Myocyte (in vitro differentiated cells): ENCODE results near the gene PRKAG3. TPM values are rescaled to one million over a fixed set of nuclear protein-coding genes. Genes with fewer than 3 reads are reported as not detected.

Experiments used
- DNase-seq: peaks from one replicate; pipeline ENCODE4 v3.0.0-alpha.2; 2012; ENCODE audit warnings: low read depth
- polyA plus RNA-seq: library from polyadenylated mRNA; unstranded; fragments of >200 nt; gene quantifications from one replicate; pipeline ENCODE4 v1.2.1, GENCODE V29; 2012; ENCODE audit warnings: missing spikeins
- total RNA-seq: library from RNA; depleted of rRNA; stranded (reverse); fragments of >200 nt; gene quantifications from 2 replicates; pipeline ENCODE4 v1.2.3, GENCODE V29; 2014

PRKAG3 gene
- 49.9 and 65.9 TPM in 2 replicates for total RNA-seq
- 10.0 TPM for polyA plus RNA-seq

GRCh38 chr2:218831378-218831990, at the start of gene PRKAG3:
Gene PRKAG3, minus strand, starts transcription at chr2:218831803.
- DNase-seq = peak; percentile 95

DNA sequence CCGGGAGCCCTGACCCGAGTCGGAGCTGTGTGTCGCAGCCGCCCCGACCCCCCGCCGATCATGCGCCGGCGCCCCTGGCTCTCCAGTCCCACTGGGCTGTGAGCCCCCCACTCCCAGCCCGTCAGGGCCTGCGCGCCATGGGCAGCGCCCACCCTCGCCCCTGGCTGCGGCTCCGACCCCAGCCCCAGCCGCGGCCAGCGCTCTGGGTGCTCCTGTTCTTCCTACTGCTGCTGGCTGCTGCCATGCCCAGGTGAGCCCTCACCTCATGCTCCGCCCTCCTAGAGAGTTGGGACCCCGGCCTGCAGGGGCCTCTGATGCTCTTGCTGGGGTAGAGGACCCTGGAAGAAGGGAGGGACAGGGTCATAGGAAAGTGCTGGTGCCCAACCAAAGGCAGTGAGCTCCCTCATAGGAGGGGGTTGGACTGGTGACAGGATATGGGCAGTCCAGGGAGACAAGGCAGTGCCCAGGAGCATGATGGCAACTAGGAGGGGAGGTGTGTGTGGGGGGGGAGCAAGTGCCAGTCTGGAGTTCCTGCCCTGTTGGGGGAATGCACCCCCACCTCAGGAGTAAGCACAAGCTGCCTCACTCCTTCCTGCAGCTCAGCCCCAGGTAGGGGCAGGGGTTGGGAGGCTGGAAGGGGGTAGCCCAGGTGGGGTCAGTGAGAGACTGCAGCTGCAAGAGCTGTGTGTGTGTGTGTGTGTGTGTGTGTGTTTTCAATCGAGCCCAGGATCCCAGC, 49.4 kb upstream of the PRKAG3 start:
- no peak for DNase-seq

GRCh38 chr2:218880102-218880858, 48.7 kb upstream of the PRKAG3 start, which contains the start of gene WNT10A:
Gene WNT10A, plus strand, starts transcription at chr2:218880852. Its CDS starts 144 bp downstream, at chr2:218880996.
- DNase-seq = peak; percentile 48

DNA sequence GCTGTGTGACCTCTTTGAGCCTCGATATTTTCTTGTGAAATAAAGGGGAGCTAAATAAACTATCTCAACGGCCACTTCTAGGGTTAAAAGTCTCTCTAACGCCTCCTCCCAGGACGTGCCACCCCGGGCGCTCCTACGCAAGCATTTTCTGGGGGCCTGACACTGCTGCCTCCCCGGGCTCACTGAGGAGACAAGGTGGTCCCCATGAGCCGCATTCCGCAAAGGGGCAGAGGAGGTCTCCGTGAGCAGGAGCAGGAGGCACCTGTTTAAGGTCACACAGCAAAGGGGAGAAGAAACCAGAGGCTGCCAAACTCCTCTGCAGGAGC, 48.1 kb upstream of the PRKAG3 start:
- no peak for DNase-seq

DNA sequence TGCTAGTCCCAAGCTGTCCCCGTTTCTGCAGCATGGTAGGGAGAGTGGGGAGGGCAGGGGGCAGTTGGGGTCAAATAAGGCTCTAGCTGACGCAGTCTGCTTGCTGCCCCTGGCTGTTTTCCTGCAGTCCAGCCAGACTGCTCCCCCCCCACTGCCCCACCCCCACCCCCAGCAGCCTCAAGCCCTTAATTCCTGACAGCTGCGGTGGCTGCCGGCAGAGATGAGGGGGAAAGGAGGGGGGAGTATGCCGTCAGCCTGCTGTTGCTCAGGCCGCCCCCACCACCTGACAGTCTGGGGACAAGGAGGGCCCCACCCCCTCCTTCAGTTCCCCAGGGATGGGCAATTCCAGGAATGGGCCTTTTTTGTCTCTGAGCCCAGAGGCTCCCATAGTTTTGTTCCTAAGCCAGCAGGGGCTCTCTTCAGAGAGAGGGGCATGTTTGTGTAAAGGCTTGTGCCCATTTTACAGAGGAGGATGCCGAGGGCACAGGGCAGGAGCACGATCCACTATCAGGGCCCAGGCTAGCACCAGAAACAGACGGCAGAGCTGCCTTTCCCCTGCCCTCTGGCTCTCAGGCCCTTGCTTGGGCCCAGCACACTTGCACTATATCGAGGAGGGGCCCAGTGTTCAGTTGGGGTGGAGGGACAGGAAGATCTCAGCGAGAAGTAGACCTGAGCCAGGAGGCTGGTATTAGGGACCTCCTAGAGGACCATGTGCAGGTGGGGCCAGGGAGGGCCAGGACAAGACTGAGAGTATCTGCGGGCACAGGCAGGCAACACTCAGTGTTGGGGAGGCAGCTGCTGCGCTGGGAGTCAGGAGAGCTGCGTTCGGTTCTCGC, 47.5 kb upstream of the PRKAG3 start:
- DNase-seq = peak; percentile 85

DNA sequence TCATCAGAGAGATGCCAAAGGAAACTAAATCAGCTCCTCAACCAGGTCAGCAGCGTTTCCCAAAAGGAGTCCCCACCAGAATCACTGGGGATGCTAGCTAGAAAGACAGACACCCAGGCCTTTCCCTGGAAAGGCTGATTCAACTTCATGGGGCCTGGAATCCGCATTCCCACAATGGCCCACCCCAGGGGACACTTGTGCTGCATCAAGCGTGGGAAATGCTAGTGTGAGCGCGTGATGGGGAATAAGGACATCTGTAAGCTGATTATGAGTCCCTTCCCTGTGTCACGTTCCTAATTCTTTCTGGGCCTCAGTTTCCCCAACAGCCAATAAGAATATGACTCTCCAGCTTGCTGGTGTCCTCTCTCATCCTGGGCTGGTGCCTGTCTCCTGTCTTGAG, 46.9 kb upstream of the PRKAG3 start:
- DNase-seq = no peak

DNA sequence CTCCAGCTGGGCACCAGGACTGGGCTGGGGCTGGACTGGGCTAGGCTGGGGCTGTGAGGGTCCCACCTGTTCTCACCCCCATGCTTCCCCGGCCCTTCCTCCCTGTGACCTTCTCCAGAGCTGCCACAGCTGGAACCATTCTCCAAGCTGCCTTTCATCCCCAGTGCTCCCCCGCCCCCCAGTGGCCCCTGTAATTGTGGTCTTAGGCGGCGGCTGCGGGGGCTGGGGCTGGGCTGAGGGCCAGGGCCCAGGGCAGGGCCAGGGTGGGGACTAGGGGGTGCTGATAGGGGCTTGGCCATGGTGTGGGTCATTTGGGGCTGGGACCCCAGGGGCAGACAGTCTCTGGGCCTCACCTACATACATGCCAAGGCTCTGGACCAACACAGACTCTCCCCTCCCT, 46.3 kb upstream of the PRKAG3 start:
- DNase-seq = peak; percentile 14

- DNase-seq = peak; percentile 26
These were observed 45.7 kb upstream of the PRKAG3 start for GRCh38 chr2:218877331-218877730.

DNA sequence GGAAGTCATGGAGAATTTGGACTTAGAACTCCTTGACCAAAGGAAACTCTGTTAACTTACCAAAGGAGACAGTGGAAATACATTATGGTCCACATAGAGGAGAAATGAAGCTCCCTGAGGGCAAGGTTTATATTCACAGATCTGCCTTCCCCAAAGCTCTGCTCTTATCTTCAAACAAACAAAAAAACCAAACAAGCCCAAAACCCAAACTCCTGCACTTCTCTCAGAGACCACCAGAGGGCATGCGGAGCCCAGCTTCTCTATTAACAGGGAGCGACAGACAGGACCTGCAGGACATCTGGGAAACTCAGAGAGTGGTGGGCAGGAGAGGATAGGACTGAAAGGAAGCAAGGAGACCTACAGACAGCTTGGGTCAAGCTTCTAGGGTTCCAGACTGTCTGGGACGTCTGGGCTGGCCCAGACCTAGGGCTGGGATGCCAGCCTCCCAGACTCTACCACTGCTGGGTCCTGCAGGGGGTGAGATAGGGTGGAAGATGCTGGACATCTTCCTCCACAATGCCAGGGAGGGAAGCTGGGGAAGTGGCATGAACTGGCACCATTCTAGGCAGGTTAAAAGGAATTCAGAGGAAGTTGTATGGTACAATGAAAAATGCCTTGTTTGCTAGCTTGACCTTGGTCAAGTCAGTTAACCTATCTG, 45.1 kb upstream of the PRKAG3 start:
- DNase-seq = peak; percentile 84

GRCh38 chr2:218875692-218876246, 44.2 kb upstream of the PRKAG3 start:
- no peak for DNase-seq

GRCh38 chr2:218873359-218874194, 42.0 kb upstream of the PRKAG3 start:
- no peak for DNase-seq

DNA sequence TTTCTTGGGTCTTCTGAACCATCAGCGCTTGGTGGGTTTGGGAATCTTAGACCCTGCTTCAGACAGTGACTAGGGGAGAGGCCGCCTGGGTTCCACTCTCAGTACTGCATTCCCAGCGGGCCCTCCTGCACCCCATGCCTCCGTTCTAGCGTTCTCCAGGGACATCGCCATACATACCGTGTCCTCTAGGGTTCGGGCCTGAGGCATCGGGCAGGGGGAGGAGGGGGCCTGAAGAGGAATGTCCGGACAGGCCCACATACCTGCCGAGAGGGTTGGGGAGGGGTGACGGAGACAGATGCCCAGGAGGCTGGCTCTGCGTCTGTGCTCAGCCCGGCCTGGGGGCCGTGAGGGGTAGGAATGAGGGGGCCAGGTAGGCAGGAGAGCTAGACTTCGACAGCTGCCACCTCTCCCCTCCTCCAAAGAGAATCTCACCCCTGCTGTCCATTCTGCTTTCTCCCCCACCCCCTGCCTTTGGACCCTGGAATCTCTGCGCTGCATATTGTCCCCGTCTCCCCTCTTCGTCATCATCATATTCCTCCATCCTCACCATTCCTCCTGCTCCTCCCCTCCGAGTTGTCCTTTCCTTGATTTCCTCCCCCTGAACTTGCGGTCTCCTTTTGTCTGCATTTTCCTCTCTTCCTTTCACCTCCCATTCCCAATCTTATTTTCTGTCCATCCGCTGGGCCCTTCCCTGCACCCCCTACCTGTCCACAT, 41.2 kb upstream of the PRKAG3 start:
- DNase-seq = no peak

GRCh38 chr2:218871345-218872302, 40.0 kb upstream of the PRKAG3 start:
- no peak for DNase-seq

DNA sequence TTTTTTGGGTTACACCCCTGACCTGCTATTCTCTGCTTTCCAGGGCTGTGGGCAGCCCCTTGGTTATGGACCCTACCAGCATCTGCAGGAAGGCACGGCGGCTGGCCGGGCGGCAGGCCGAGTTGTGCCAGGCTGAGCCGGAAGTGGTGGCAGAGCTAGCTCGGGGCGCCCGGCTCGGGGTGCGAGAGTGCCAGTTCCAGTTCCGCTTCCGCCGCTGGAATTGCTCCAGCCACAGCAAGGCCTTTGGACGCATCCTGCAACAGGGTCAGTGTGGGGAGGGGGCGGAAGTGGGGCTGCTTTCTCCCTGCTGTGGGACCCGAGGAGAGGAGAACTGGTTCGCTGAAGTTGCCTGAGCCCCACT, 39.4 kb upstream of the PRKAG3 start:
- no peak for DNase-seq

DNA sequence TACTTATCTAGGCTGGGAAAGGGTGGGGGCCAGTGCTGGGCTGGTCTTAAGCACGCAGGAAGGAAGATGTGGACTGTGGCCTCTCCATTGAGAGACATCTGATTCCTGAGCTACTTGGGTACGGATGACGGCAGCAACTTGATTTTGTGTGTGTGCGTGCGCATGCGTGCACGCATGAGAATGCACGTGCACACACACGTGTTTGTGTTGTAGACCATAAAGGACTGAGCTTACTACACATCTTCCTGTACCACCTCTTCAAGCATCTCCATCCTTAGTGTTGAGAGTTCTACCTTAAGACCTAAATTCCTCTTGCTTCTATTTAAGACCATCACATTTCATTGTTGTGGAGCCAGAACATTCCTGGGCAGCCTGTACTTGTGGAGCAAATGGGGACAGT, 37.5 kb upstream of the PRKAG3 start:
- DNase-seq = no peak

DNA sequence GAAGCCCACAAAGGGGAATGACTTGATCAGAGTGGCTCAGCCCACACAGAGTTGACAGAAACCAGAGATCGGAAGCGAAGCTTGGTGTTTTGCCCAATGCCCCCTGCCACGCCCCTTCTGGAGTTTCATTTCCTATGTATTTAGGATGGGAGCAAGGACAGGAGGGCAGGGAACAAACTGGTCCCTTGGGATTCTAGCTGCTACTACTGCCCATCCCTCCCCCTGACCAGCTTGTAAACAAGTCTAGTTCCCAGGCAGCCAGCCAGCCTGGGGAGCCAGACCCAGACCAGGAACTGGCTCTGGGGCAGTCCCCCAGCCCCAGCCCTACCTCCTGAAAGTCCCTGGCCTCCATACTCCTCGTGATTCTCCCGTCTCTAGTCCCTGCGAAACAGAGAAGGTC, 36.3 kb upstream of the PRKAG3 start:
- DNase-seq = no peak

DNA sequence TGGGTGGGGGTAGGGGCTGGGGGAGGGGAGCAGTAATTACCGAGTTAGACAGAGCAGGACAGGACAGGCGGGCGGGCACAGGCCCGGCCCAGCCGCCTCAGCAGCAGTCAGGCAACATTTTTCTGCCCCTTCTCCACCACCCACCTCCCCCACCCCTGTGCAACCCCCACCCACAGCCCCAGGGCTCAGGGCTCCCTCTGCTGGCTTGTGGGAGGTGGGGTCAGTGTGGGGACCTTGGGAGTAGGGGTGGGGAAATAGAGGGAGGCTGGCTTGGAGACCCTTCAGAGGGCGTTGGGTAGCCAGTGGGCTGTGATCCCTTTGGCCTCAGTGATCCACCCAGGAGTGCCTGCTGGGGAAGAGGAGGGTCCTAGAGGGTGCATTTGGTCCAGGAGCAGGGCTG, 34.4 kb upstream of the PRKAG3 start:
- DNase-seq = no peak

DNA sequence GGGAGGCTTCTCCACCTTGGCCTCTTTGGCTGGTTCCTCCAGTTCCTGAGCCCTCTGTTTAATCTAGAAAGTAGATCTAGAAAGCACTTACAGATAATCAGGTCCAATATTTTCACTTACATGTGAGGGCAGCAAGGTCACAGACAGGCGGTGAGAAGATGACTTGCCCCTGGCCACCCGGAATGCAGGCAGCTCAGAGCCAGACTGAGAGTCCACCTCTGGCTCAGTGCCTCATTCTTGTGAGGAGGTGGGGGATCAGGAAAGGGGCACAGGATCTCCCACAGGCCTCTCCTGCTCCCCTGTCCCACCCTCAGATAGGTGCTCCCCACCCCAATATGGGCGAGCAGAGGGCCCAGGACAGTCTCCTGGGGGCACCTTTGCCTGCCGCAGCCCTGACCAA, 33.8 kb upstream of the PRKAG3 start:
- no peak for DNase-seq
